Measurements from ENCODE around the gene IQCE. TPM values are rescaled to one million over a fixed set of nuclear protein-coding genes. Genes with fewer than 3 reads are reported as not detected.
"Not testable (repeated sequence)": the region's sequence is repeated elsewhere in the genome, so short reads cannot be mapped to it uniquely, and the experiment has no call there.

IQCE gene
- total and polyA plus RNA-seq, 3 donors from 2014 or later: 57.9 to 139 (median 86.4) TPM

- TF ChIP-seq POLR2A (IDR thresholded peaks at IDR 0.05): no peak
- TF ChIP-seq, protein P1, sequence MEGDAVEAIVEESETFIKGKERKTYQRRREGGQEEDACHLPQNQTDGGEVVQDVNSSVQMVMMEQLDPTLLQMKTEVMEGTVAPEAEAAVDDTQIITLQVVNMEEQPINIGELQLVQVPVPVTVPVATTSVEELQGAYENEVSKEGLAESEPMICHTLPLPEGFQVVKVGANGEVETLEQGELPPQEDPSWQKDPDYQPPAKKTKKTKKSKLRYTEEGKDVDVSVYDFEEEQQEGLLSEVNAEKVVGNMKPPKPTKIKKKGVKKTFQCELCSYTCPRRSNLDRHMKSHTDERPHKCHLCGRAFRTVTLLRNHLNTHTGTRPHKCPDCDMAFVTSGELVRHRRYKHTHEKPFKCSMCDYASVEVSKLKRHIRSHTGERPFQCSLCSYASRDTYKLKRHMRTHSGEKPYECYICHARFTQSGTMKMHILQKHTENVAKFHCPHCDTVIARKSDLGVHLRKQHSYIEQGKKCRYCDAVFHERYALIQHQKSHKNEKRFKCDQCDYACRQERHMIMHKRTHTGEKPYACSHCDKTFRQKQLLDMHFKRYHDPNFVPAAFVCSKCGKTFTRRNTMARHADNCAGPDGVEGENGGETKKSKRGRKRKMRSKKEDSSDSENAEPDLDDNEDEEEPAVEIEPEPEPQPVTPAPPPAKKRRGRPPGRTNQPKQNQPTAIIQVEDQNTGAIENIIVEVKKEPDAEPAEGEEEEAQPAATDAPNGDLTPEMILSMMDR (IDR thresholded peaks at IDR 0.05): no peak
- intact Hi-C loops (cut with DNase I; ENCODE audit: low total_unique reads): no loop called here
- Histone ChIP-seq H3K36me3 (ENCODE audit: low read depth, missing control alignments) (no peaks in the 10 kb centered on the region), H3K27me3 (no peaks in the 10 kb centered on the region), H3K27ac (peak overlapping the region in 1 of 2 donors; percentile 14), H3K4me1 (peaks cover 5% of the 10 kb centered on the region), H3K4me3 (no peak overlapping the region), H3K9me3 (no peaks in the 10 kb centered on the region)
- 76 to 83% methylated on average over 26 of the region's 26 CpGs for WGBS, 2 donors
- DNase-seq: no peak
Measured at GRCh38 chr7:2607122-2607922, 48.5 kb downstream of the IQCE start.

GRCh38 chr7:2607923-2608904 is 49.4 kb downstream of the IQCE start:
- no peak for DNase-seq
- intact Hi-C loops (cut with DNase I; ENCODE audit: low total_unique reads): no loop called here
- TF ChIP-seq, protein P1 (IDR thresholded peaks at IDR 0.05): no peak
- TF ChIP-seq POLR2A (IDR thresholded peaks at IDR 0.05): no peak
- H3K9me3 ChIP-seq: no peaks in the 10 kb centered on the region
- 89 to 91% methylated on average over 37 of the region's 37 CpGs for WGBS, 2 donors
- peaks cover 8% of the 10 kb centered on the region for H3K4me1 ChIP-seq
- H3K27me3 ChIP-seq: no peaks in the 10 kb centered on the region
- H3K4me3 ChIP-seq: no peak overlapping the region
- peak overlapping the region in 1 of 2 donors; percentile 14 for H3K27ac ChIP-seq
- H3K36me3 ChIP-seq (ENCODE audit: low read depth, missing control alignments): no peaks in the 10 kb centered on the region

- DNase-seq: no peak
- H3K27ac ChIP-seq: no peak overlapping the region
- no peaks in the 10 kb centered on the region for H3K27me3 ChIP-seq
- no peak overlapping the region for H3K4me3 ChIP-seq
- 79 to 85% methylated on average over 14 of the region's 14 CpGs for WGBS, 2 donors
- TF ChIP-seq, protein P1 (IDR thresholded peaks at IDR 0.05): peak in 1 of 3 experiments; percentile 3
- no peak for TF ChIP-seq POLR2A (IDR thresholded peaks at IDR 0.05)
- peaks cover 15% of the 10 kb centered on the region for H3K4me1 ChIP-seq
- H3K9me3 ChIP-seq: no peaks in the 10 kb centered on the region
- intact Hi-C loops (cut with DNase I; ENCODE audit: low total_unique reads): no loop called here
- H3K36me3 ChIP-seq (ENCODE audit: low read depth, missing control alignments): no peaks in the 10 kb centered on the region
Measured at GRCh38 chr7:2608921-2609411, 50.2 kb downstream of the IQCE start.

DNA sequence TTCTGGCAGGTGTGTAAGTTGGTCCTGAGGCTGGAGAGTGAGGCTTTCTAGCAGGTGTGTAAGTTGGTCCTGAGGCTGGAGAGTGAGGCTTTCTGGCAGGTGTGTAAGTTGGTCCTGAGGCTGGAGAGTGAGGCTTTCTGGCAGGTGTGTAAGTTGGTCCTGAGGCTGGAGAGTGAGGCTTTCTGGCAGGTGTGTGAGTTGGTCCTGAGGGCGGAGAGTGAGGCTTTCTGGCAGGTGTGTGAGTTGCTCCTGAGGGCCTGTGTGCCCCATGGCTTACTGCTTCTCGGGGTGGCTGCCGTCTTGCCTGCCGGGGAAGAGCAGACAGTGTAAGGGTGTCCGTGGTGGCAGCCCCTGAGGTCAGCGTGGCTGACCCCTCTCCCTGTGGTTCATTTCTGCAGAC is 50.9 kb downstream of the IQCE start:
- peaks cover 20% of the 10 kb centered on the region for H3K4me1 ChIP-seq
- H3K27me3 ChIP-seq; intact Hi-C loops (cut with DNase I; ENCODE audit: low total_unique reads); H3K9me3 ChIP-seq; H3K27ac ChIP-seq; H3K36me3 ChIP-seq (ENCODE audit: low read depth, missing control alignments); H3K4me3 ChIP-seq; DNase-seq: not testable (repeated sequence)
- 92 to 98% methylated on average over 6 of the region's 6 CpGs for WGBS, 2 donors

DNA sequence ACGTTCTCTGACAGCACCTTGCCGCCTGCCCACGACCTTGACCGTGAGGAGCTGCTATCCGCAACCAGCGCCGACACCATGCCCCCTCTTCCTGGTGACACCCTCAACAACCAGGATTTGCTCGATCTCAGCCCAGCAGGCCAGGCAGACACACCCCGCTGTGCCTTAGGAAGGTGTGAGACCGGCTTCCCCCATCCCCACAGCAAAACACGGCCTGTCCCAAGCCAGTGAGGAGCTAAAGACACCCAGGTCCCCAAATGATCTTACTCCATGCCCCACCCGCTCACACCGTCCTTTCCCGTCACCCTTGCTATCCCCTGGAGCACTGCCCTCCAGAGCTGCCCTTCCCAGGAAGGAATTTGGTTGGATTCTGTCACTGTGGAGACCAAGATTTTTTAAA is 51.7 kb downstream of the IQCE start:
- H3K27ac ChIP-seq: no peak overlapping the region
- WGBS, 2 donors: 91 to 92% methylated on average over 14 of the region's 14 CpGs
- no peak for DNase-seq
- no peaks in the 10 kb centered on the region for H3K36me3 ChIP-seq (ENCODE audit: low read depth, missing control alignments)
- intact Hi-C loops (cut with DNase I; ENCODE audit: low total_unique reads): no loop called here
- no peaks in the 10 kb centered on the region for H3K27me3 ChIP-seq
- H3K4me3 ChIP-seq: no peak overlapping the region
- H3K9me3 ChIP-seq: no peaks in the 10 kb centered on the region
- peaks cover 21% of the 10 kb centered on the region for H3K4me1 ChIP-seq
- TF ChIP-seq POLR2A (IDR thresholded peaks at IDR 0.05): no peak
- TF ChIP-seq, protein P1 (IDR thresholded peaks at IDR 0.05): no peak
